NCI-H526 (cell line): ENCODE data around the gene TFPI.
"Not testable (repeated sequence)": the region's sequence is repeated elsewhere in the genome, so short reads cannot be mapped to it uniquely, and the experiment has no call there.

Source experiments
- DNase-seq, 2 experiments: peaks; one replicate each; lab custom pipeline; 2025; lab: John Stamatoyannopoulos, UW

The TFPI gene

DNA sequence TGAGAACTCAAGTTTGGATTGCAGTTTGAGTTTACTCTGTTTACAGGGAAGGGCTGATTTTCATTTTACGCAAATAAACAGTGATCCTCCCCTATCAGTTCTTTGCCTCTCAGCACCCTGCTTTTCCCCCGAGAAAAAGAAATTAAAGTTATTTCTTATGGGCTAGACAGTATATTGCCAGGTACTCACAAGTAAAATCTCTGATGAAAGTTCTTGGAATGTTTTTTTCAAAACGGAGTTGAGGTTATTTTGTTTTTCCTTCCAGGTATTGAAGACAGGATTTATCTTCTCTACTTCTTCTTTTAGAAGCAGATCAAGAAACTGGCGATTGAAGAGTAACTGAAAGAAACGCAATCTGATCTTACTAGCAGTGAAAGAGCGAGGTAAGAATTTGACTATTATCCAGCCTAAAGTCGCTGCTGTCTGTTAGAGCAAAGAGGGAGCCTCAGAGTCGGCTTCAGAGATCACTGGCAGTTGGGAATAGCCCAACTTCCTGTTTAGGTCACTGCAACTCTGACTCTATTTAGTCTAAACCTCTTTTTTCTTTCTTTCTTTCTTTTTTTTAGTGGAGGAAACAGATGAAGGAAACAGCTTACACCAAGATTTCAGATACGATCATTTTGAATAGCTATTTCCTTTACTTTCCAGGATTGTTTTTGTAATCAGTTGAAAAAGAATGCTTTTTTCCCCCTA, at the start of gene TFPI:
TFPI (minus strand) TSS at position 425 of the 693 bp plus-strand sequence. CDS start 50,667 bp downstream, outside the sequence.
- DNase-seq, result peak; percentile 54 to 71

GRCh38 chr2:187594801-187595200, 40.6 kb upstream of the TFPI start:
- no peak for DNase-seq

GRCh38 chr2:187593697-187594096, 39.5 kb upstream of the TFPI start:
- DNase-seq, result no peak

GRCh38 chr2:187593098-187593497, 38.9 kb upstream of the TFPI start:
- DNase-seq, result no peak

DNA sequence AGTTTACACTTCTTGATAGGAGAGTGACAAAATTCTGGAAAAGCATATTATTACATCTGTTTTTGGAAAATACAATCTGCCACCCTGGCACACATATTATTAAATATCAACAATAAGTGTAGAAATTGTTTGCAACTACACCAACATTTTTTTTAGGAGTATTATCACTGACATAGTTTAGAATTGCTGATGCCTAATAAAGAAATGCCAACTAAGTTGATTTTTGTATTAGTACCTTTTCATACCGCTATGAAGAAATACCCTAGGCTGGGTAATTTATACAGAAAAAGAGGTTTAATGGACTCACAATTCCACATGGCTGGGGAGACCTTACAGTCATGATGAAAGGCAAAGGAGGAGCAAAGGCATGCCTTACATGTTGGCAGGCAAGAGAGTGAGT, 35.9 kb upstream of the TFPI start:
- DNase-seq, result no peak

DNA sequence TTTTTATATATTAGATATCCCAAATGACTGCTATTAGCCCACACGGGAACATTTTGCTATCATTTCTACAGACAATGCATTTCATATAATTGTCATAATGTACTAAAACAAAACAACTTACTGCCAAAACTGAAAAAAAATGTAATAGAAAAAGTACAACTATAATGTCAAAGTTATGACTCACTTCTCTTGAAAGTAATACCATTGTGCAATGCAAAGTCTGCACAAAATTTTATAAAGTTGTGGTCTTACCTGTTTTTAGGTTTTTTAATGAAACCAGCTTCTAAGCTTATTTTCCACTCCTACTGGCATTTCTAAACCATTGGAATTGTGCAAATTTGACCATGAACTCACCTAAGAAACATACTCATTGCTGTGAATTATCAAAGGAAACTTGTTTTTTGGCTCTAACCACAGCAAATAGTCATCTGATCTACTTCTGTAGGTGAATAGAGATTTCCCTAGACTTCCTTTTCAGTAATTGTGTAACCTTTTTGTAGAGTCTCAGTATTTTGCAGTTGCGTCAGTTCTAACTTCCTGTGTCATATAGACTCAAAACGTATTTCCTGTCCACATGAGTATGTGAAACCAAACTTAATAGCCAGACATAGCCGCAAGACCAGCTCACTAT, 31.9 kb upstream of the TFPI start:
- DNase-seq, result no peak

- peak; percentile 24 to 50 for DNase-seq
These were observed 27.1 kb upstream of the TFPI start for GRCh38 chr2:187581125-187581896.

- DNase-seq, result peak; percentile 24 to 69
These were observed 26.4 kb upstream of the TFPI start for GRCh38 chr2:187580462-187581124.

- peak; percentile 4 to 10 for DNase-seq
These were observed 23.1 kb upstream of the TFPI start for GRCh38 chr2:187577310-187577709.

DNA sequence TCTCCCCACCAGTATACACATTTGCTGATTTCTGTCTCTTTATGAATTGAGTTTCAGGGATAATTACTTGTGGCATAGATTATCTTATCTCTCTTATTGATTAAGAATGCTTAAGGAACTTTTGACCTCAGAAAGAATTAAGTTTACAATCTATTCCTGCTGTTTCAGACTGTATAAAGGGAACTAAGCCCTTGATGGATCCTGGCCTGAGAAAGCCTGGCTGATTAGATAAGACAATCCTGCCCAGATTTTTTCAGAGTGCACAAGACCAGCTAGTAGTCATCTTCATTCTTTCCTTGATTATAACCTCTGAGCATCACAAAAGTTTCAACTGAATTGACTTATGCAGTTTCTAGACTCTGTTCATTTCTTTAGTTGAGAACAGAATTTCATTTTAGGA, 22.7 kb upstream of the TFPI start:
- DNase-seq, result no peak

DNA sequence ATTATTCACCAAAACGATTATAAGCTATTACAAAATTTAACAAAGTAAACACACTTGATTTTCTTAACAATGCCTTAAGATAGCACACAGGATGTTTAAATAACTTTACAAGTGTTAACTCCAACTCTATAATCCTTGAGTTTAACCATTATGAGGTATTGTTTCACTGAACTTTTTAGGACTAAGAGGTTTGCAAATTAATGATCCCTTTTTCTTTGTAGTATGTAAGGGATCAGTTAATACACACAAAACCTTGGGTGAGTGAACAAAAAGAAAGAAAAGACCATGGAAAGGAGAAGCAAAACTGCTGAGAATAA, 21.5 kb upstream of the TFPI start:
- no peak for DNase-seq

- no peak for DNase-seq
These were observed 20.9 kb upstream of the TFPI start for GRCh38 chr2:187574969-187575750.

DNA sequence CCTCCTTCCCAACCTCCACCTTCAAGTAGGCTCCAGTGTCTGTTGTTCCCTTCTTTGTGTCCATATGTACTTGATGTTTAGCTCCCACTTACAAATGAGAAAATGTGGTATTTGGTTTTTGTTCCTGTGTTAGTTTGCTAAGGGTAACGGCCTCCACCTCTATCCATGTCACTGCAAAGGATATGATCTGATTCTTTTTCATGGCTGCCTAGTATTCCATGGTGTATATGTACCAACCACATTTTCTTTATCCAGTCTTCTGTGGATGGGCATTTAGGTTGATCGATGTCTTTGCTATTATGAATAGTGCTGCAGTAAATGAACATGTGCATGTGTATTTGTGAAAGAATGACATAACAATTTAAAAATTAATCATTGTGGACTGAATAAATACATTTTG, 19.5 kb upstream of the TFPI start:
- no peak for DNase-seq

DNA sequence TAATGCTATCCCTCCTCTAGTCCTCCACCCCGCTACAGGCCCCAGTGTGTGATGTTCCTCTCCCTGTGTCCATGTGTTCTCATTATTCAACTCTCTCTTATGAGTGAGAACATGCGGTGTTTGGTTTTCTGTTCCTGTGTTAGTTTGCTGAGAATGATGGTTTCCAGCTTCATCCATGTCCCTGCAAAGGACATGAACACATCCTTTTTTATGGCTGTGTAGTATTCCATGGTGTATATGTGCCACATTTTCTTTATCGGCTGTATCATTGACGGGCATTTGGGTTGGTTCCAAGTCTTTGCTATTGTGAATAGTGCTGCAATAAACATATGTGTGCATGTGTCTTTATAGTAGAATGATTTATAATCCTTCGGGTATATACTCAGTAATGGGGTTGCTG, 17.8 kb upstream of the TFPI start:
- not testable (repeated sequence) for DNase-seq

DNA sequence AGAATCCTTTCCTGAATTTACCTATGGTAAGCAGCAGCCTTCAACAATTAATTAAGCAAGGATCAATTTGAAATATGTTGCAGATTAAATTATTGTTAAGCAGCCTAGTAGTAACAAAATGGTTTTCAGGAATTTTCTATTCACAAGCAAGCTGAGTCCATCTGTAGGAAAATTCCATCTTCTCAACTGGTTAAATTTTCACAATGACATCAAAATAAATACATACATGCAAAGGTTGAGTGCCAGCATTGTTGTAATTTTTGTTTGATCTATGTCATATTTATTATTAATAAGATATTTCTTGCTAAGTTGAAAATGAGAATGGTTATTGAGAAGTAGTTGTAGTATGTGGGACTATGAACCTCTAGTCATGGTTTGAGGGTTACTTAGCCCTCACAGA, 15.3 kb upstream of the TFPI start:
- DNase-seq, result no peak

DNA sequence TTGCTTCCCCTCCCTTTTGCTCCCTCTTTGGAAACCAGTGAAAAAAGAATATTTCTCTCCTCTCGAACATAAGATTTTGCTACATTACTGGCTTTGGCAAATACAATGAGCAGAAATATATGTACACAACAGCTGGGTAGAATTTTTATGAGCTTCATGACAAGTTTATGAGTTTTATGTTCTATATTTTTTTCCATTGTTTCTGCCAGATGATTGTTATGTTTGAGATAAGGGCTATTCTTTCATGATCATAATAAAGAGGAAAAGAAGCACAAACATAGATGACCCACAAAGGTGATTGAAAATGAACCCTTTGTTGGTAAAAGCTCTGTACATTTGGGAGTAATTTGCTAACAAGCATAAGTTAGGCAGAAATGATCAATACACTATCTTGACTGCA, 14.8 kb upstream of the TFPI start:
- DNase-seq, result no peak

DNA sequence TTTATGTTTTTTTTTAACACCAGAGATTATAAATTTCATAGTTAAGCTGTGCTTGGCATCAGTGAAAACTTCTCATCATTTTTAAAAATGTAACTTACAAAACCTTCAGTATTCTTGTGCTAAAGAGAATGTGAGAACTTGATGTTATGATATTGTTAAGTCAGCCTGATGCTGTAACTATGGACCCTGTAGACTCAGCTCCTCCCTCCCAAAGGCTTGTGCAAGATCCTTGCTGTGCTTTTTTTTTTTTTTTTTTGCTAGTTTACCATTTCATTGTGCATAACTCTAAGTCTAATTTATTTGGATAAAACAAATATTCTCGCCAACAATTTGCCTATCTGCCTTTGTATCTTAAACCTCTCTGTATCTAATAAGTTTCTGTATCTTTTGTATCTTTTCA, 12.9 kb upstream of the TFPI start:
- peak in 1 of 2 experiments; percentile 8 for DNase-seq

DNA sequence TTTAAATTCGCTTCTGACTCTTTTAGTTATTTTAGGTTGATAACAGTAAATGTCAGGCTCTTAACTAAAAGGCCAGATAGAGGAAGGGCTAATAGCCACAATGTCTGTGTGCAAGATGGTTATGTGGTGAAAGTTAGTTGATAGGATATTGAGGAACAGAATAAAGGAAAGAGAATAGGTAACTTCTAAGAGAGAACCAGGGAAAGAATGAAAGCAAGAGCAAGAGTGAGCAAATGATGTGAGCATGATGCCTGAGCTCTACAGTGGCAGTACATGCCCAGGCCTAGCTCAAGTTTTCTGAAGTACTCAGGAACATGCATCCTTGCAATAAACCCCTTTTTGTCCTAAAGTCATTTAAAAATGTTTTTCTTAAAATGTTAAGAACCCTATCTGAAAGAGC, 12.5 kb upstream of the TFPI start:
- DNase-seq, result no peak

GRCh38 chr2:187566266-187566665, 12.0 kb upstream of the TFPI start:
- DNase-seq, result no peak

GRCh38 chr2:187565618-187566017, 11.4 kb upstream of the TFPI start:
- not testable (repeated sequence) for DNase-seq

DNA sequence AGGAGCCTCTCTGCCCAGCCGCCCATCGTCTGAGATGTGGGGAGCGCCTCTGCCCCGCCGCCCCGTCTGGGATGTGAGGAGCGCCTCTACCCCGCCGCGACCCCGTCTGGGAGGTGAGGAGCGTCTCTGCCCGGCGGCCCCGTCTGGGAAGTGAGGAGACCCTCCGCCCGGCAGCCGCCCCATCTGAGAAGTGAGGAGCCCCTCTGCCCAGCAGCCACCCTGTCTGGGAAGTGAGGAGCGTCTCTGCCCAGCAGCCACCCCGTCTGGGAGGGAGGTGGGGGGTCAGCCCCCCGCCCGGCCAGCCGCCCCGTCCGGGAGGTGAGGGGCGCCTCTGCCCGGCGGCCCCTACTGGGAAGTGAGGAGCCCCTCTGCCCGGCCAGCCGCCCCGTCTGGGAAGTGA, 2.3 kb upstream of the TFPI start:
- DNase-seq, result not testable (repeated sequence)

DNA sequence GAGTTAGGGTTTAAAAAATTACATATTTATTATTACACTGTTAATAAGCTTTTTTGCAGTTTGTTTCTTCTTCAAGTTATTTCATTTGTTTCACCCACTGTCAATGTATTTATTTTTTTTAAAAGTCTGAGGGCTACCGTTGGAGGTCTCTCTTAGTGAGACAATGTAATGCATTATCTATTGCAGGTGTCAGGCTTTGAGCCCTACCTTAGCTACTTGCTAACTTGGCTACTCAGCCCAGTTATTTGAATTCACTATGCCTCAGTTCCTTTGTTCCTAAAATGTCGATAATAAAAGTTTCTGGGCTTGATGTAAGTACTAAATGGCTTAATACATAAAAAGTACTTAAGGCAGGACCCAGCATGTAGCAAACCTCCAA, 458 bp upstream of the TFPI start:
- peak in 1 of 2 experiments; percentile 21 for DNase-seq
